SH-SY5Y (cell line): ENCODE results near the gene OSBPL2.

Source experiments
- GATA2 ChIP-seq: IDR thresholded peaks from 2 replicates; pipeline ENCODE4 v1.6.1; 2011; ENCODE audit warnings: mild to moderate bottlenecking, low read depth, low read length
- GATA3 ChIP-seq: IDR thresholded peaks from 2 replicates; pipeline ENCODE4 v1.6.1; 2011; ENCODE audit warnings: low read depth, mild to moderate bottlenecking, low read length, moderate library complexity

The OSBPL2 gene

DNA sequence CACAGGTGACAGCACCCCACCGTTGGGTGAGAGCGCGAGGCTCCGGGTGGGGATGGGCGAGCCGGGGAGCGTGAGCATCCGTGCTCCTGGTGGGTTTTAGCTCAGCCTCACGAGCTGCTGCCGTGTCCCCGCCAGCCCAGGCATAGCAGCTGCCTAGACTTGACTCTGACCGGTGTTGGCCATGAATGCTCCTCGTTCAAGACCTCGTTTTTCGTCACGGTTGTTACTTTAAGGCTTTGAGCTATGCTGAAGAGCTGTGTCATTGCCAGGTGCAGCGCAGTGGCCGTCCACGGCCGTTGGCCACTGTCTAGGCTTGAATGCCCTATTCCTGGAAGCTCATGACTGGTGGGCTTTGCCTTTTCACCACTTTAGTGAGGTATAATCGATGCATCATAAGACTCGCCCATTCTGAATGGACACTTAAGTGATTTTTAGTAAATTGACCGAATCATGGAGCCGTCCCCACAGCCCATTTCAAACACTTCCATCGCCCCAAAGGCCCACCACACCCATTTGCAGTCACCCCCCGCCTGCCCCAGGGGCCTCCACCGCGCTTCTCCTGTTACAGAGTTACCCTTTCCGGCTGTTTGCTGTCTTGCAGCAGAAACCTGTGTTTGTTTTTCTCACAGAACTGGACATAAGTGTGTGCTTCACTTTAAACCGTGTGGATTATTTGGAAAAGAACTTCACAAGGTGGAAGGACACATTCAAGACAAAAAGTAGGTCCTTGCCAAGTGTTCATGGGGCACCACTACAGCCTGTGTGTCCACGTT lies 43.0 kb downstream of the OSBPL2 start:
- TF ChIP-seq GATA2 (no peak), GATA3 (no peak)

DNA sequence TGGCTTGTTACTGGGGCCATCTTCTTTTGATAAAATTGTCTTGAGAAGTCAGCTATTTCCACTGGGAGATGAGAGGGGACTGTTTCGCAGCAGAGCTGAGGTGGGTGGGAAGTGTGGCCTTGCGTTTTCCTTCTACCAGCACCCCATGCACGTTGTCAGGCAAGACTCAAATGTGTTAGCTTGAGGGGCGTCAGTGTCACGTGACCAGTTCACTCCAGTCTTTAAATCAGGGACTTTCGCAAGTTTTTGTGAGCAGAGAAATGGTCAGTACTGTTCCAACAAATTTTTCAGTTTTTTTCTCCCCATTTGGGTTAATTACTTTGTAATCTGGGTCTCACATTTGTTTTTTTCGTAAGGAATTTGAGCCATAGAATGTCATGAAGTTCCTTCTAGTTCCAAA lies 43.8 kb downstream of the OSBPL2 start:
- TF ChIP-seq GATA2 (no peak), GATA3 (no peak)

DNA sequence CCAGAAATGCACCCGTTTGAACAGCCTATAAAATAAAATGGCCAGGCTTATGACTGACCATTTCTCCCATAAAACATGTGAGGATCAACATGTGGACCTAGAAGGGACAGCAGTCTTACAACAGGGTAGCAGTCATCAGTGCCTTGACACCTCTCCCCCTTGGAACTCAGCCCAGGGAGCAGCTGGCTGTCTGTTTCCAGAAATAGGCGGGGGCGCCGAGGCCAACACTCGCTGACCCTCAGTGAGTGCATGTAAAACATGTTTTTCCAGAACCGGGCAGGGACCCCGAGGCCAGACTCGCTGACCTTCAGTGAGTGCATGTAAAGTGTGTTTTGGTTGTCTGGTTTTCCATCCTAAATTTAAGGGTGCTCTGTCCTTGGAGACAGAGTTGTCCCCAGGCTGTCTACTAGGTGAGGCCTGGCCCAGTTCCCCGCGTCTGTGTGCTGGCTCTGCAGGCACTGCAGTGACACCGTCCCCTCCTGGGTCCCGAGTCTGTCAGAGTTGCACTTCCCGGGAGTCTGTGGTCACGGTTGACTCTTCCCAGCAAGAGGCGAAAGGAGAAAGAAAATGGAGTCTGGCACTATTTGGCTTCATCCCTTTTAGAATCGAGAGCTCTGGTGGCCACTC lies 44.7 kb downstream of the OSBPL2 start:
- TF ChIP-seq GATA3: no peak
- no peak for TF ChIP-seq GATA2

DNA sequence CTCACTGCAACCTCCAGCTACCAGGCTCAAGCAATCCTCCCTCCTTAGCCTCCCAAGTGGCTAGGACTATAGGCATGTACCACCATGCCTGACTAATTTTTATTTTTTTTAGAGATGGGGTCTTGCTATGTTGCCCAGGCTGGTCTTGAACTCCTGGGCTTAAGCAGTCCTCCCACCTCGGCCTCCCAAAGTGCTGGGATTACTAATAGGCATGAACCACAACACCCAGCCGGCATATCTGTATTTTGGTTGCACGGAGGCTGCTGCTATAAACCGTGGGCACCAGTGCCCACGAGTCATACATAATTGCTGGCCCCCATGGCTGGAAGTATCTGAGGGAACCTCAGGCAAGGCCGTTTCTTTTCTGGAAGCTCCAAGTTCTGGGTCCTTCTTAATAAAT lies 46.1 kb downstream of the OSBPL2 start:
- TF ChIP-seq GATA2 (no peak), GATA3 (no peak)

DNA sequence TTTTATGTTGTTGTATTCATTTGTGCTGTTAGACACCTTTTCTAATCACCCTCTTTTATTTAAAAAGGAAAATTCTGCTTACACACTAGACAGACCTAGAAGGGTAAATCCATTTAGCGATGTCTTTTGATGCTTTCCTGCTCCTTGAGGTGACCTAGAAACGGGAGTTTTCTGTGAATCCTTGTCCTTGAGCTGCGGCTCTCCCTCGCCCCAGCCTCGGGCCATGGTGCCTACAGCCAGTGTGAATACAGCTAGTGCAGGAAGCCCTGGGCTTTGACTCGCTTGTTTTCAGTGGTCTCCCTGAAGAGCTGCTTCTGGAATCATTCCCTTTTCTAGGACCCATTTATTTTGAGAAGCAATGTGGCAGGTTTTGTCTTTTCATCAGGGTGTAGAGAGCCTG lies 46.8 kb downstream of the OSBPL2 start:
- TF ChIP-seq GATA3 (no peak), GATA2 (no peak)

DNA sequence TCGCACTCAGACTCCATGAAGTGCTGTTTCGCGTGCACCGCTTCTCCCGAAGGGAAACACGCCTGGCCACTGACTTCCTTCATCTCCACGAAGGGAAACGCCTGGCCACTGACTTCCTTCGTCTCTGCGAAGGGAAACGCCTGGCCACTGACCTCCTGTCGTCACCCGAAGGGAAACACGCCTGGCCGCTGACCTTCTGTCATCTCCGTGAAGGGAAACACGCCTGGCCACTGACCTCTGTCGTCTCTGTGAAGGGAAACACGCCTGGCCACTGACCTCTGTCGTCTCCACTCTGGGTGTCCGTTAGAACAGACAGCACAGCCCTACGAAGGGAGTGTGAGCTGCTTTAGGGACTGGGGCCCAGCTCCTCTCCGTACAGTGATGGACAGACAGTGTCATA lies 47.4 kb downstream of the OSBPL2 start:
- no peak for TF ChIP-seq GATA2
- TF ChIP-seq GATA3: no peak

DNA sequence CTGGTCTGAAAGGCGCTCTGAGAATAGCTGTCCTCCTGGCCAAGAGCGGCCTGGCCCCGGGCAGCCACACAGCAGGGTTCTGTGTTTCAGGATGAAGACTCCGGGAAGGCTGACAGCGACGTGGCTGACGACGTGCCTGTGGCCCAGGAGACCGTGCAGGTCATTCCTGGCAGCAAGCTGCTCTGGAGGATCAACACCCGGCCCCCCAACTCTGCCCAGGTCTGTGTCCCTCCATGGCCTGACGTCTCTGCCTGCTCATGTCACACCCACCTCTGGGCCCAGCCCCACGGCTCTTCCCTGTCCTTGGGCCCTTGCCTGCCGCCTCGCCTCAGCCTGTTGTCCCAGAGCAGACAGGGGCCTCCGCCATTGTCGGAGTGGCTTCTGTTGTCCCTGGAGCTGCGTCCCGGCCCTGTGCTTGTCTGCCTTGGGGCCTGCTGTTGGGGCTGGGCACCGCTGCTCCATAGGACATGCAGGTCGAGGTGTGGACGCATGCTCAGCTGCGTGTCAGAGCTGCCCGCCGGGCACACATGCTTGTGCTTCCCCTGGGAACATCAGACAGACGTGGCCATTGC lies 48.3 kb downstream of the OSBPL2 start:
- no peak for TF ChIP-seq GATA3
- TF ChIP-seq GATA2: no peak

DNA sequence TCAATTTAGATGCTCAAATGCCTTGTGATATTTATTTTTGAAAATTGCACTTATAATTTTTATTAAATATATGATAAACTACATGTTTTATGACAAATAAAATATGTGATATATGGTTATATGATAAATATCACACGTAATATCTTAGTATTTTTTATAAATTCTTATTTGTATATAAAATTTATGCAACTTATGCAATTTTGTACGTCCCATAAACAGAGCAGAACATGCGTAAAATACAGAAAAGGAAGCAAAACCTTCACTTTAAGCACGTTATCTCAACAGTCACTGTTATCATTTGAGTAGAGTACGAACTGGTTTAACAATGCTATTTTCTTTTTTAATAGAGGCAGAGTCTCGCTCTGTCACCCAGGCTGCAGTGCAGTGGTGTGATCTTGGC lies 48.8 kb downstream of the OSBPL2 start:
- no peak for TF ChIP-seq GATA3
- no peak for TF ChIP-seq GATA2

DNA sequence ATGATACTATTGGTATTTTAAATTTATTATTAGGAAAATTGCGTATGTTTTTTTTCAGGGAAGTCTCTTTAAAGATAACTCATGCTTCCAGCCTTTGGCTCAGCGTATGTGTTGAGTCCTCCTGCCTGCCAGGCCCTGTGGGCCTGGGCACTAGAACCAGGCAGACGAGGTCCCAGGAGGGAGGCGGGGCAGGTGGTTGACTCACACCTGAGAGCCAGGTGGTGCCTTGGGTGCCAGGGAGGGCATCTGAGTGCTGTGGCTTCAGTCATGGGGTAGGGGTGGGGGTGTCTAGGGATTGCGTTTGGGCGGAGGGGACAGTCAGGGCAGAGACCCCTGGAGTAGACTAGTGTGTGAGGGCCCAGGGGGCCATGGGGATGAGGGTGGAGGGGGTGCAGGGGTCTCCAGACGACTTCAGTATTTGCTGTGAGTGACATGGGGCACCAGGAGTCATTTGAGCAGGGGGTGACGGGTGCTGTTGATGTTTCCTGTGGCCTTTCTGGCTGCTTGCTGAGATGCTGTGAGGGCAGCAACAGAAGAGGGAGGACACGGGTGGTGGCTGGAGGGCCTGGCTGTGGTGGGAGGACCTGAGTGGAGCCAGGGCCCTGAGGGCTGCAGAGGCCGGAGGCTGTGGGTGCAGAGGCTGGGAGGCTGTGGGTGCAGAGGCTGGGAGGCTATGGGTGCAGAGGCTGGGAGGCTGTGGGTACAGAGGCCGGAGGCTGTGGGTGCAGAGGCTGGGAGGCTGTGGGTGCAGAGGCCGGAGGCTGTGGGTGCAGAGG lies 49.6 kb downstream of the OSBPL2 start:
- TF ChIP-seq GATA3 (no peak), GATA2 (no peak)

DNA sequence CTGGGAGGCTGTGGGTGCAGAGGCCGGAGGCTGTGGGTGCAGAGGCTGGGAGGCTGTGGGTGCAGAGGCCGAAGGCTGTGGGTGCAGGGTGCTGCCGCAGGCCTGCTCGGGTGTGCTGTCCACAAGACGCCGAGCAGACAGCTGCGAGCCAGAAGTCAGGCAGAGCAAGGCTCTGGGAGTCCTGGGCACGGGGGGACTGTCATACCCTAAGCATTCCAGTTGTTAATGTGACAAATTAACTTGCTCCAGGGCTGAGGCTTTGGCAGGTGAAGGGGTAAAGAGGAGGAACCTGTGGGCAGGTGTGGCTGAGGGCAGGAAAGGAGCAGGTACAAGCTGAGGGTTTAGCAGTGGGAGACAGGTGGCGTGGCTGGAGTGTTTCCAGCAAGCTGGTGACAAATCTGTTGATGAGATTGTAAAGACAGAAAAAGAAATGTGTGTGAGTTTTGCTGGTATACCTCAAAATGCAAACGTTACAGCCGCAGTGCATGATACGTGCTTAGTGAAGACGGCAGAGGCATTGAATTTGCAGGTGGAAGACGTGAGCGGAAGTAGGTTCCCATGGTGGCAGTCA lies 50.3 kb downstream of the OSBPL2 start:
- TF ChIP-seq GATA2: no peak
- no peak for TF ChIP-seq GATA3

DNA sequence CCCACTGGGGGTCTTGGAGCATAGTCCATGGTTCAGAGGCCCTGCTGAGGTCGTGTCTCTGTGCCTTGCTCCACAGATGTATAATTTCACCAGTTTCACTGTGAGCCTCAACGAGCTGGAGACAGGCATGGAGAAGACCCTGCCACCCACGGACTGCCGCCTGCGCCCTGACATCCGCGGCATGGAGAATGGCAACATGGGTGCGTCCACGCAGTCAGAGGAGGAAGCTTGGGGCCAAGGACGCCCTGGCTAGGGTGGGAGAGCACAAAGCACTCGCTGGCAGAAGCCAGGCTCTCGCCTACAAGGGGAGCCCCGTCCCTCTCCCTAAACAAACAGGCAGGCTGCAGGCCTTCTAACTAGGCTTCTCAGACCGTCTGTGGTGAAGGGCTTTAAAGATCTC lies 50.8 kb downstream of the OSBPL2 start:
- TF ChIP-seq GATA3: no peak
- TF ChIP-seq GATA2: no peak

DNA sequence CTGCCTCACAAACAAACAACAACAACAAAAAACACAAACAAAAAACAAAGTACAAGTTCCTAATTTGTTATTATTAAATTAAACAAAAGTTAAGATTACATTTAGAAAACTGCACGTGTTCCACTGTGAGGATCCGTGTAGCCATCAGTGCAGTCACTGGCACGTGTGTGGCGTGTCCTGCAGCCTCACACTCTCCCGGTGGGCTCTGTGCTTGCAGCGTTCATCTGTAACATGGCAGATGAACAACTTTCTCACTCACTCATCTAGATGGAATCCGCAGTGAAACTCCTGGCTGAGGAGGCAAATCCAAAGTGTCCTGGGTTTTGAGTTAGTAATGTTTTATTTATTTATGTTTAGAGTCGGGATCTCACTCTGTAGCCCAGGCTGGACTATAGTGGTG lies 51.6 kb downstream of the OSBPL2 start:
- TF ChIP-seq GATA2 (no peak), GATA3 (no peak)

DNA sequence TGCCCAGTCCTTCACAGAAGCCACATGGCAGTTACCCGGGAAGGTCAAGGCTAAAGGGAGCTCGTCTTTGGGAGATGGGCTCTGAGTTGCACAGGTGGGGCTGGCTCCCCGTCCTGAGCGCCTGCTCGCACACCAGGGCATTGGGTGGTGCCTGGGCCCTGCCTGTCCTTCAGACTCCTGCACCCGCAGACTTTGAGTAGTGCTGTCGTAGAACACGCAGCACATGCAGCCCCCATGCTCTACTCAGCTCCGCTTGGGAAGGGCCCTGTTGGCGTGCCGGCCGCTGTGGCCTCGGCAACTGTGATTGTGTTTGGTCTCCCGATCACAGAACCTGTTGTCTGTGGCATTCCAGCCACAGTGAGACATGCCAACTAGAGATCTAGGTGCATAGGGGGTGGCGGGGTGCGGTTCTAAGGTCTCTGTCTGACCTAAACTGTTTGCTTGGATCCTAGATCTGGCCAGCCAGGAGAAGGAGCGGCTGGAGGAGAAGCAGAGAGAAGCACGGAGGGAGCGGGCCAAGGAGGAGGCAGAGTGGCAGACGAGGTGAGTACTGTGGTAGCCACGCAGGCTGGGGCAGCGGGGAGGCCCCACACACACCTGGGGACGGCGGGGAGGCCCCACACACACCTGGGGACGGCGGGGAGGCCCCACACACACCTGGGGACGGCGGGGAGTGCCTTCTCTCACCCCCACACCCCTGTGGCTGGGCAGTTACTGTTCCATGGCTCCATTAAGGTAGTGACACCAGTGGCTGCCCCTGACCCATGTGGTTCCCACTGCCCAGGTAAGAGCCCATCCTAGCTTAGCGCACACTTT lies 53.1 kb downstream of the OSBPL2 start:
- TF ChIP-seq GATA3 (no peak), GATA2 (no peak)

DNA sequence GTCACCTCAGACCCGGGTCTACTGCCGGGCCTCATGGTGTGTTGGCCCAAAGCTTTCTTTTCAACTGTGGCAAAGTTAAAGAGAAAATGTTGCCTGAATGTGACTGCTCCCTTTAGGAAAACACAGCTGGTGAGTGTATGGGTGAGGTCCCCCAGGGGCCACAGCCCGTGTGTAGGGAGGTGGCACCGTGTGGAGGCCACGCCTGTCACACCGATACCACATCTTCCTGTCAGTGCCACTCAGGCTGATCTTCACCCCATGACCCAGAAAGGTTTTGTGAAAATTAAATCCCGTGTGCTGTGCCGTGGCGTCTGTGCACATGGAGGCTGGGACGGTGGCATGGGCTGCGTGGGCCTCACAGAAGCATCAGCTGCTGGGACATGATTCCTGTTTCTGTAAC lies 53.8 kb downstream of the OSBPL2 start:
- no peak for TF ChIP-seq GATA2
- no peak for TF ChIP-seq GATA3
